ENCODE results near the gene BTNL3. TPM values are rescaled to one million over a fixed set of nuclear protein-coding genes. Genes with fewer than 3 reads are reported as not detected.

BTNL3 gene
- total RNA-seq, 1 experiment from 2014 or later, result not detected

- BruUV-seq (replicated peaks), result no TSS peak
- Mint-ChIP-seq H3K36me3 (ENCODE audit: insufficient read depth, unreplicated experiment) (no peaks in the 10 kb centered on the region), H3K27me3 (ENCODE audit: insufficient read depth, unreplicated experiment) (peaks cover 44% of the 10 kb centered on the region), H3K9me3 (ENCODE audit: unreplicated experiment) (no peaks in the 10 kb centered on the region), H3K27ac (ENCODE audit: low read depth, unreplicated experiment) (no peak overlapping the region), H3K4me1 (ENCODE audit: insufficient read depth, unreplicated experiment) (peaks cover 9% of the 10 kb centered on the region), H3K4me3 (ENCODE audit: unreplicated experiment) (no peak overlapping the region)
- CTCF ChIA-PET, result no interaction called here
- no peak for TF ChIP-seq CTCF (IDR thresholded peaks at IDR 0.05; ENCODE audit: unreplicated experiment)
- no peak for DNase-seq (ENCODE audit: unreplicated experiment)
- POLR2A ChIA-PET, result interaction anchor here (0.6 kb wide), 1 partner anchor 13 kb away, joined by 4 read pairs; no protein-coding TSS in a partner anchor
- intact Hi-C loops (cut with micrococcal nuclease), result no loop called here
Observed at GRCh38 chr5:181047921-181048320, 59.3 kb downstream of the BTNL3 start.

GRCh38 chr5:181050016-181050415 is 61.4 kb downstream of the BTNL3 start:
- peaks cover 9% of the 10 kb centered on the region for H3K4me1 Mint-ChIP-seq (ENCODE audit: insufficient read depth, unreplicated experiment)
- CTCF ChIA-PET, result no interaction called here
- peaks cover 50% of the 10 kb centered on the region for H3K27me3 Mint-ChIP-seq (ENCODE audit: insufficient read depth, unreplicated experiment)
- BruUV-seq (replicated peaks), result no TSS peak
- POLR2A ChIA-PET, result interaction anchor here (1.1 kb wide), 1 partner anchor 183 kb away, joined by 3 read pairs; no protein-coding TSS in a partner anchor
- intact Hi-C loops (cut with micrococcal nuclease), result no loop called here
- no peak for TF ChIP-seq CTCF (IDR thresholded peaks at IDR 0.05; ENCODE audit: unreplicated experiment)
- no peaks in the 10 kb centered on the region for H3K36me3 Mint-ChIP-seq (ENCODE audit: insufficient read depth, unreplicated experiment)
- H3K4me3 Mint-ChIP-seq (ENCODE audit: unreplicated experiment), result no peak overlapping the region
- no peaks in the 10 kb centered on the region for H3K9me3 Mint-ChIP-seq (ENCODE audit: unreplicated experiment)
- no peak for DNase-seq (ENCODE audit: unreplicated experiment)
- no peak overlapping the region for H3K27ac Mint-ChIP-seq (ENCODE audit: low read depth, unreplicated experiment)

GRCh38 chr5:181051841-181052671 is 63.4 kb downstream of the BTNL3 start:
- no peak overlapping the region for H3K4me3 Mint-ChIP-seq (ENCODE audit: unreplicated experiment)
- no TSS peak for BruUV-seq (replicated peaks)
- H3K27me3 Mint-ChIP-seq (ENCODE audit: insufficient read depth, unreplicated experiment), result peaks cover 51% of the 10 kb centered on the region
- DNase-seq (ENCODE audit: unreplicated experiment), result no peak
- CTCF ChIA-PET, result interaction anchor here (1.0 kb wide), 1 partner anchor 13 kb away, joined by 3 read pairs; no protein-coding TSS in a partner anchor
- intact Hi-C loops (cut with micrococcal nuclease), result no loop called here
- H3K4me1 Mint-ChIP-seq (ENCODE audit: insufficient read depth, unreplicated experiment), result peaks cover 9% of the 10 kb centered on the region
- no peaks in the 10 kb centered on the region for H3K36me3 Mint-ChIP-seq (ENCODE audit: insufficient read depth, unreplicated experiment)
- TF ChIP-seq CTCF (IDR thresholded peaks at IDR 0.05; ENCODE audit: unreplicated experiment), result no peak
- POLR2A ChIA-PET, result no interaction called here
- H3K27ac Mint-ChIP-seq (ENCODE audit: low read depth, unreplicated experiment), result no peak overlapping the region
- no peaks in the 10 kb centered on the region for H3K9me3 Mint-ChIP-seq (ENCODE audit: unreplicated experiment)

- CTCF ChIA-PET, result no interaction called here
- POLR2A ChIA-PET, result no interaction called here
- Mint-ChIP-seq H3K4me3 (ENCODE audit: unreplicated experiment) (no peak overlapping the region), H3K4me1 (ENCODE audit: insufficient read depth, unreplicated experiment) (peaks cover 9% of the 10 kb centered on the region), H3K9me3 (ENCODE audit: unreplicated experiment) (no peaks in the 10 kb centered on the region), H3K36me3 (ENCODE audit: insufficient read depth, unreplicated experiment) (no peaks in the 10 kb centered on the region), H3K27ac (ENCODE audit: low read depth, unreplicated experiment) (no peak overlapping the region), H3K27me3 (ENCODE audit: insufficient read depth, unreplicated experiment) (peaks cover 53% of the 10 kb centered on the region)
- intact Hi-C loops (cut with micrococcal nuclease), result no loop called here
- no TSS peak for BruUV-seq (replicated peaks)
- no peak for DNase-seq (ENCODE audit: unreplicated experiment)
- TF ChIP-seq CTCF (IDR thresholded peaks at IDR 0.05; ENCODE audit: unreplicated experiment), result no peak
Observed at GRCh38 chr5:181052672-181053487, 64.2 kb downstream of the BTNL3 start.
